Erythroblast (primary cell): ENCODE results near the gene GALNT18.

ENCODE experiments used
- GATA1 ChIP-seq: IDR thresholded peaks from 2 replicates; pipeline ENCODE4 v1.6.1; 2011; ENCODE audit warnings: low read depth, mild to moderate bottlenecking, control low read depth, low read length, moderate library complexity
- POLR2A ChIP-seq: IDR thresholded peaks from 2 replicates; pipeline ENCODE4 v1.6.1; 2011; ENCODE audit warnings: mild to moderate bottlenecking, low read length

DNA sequence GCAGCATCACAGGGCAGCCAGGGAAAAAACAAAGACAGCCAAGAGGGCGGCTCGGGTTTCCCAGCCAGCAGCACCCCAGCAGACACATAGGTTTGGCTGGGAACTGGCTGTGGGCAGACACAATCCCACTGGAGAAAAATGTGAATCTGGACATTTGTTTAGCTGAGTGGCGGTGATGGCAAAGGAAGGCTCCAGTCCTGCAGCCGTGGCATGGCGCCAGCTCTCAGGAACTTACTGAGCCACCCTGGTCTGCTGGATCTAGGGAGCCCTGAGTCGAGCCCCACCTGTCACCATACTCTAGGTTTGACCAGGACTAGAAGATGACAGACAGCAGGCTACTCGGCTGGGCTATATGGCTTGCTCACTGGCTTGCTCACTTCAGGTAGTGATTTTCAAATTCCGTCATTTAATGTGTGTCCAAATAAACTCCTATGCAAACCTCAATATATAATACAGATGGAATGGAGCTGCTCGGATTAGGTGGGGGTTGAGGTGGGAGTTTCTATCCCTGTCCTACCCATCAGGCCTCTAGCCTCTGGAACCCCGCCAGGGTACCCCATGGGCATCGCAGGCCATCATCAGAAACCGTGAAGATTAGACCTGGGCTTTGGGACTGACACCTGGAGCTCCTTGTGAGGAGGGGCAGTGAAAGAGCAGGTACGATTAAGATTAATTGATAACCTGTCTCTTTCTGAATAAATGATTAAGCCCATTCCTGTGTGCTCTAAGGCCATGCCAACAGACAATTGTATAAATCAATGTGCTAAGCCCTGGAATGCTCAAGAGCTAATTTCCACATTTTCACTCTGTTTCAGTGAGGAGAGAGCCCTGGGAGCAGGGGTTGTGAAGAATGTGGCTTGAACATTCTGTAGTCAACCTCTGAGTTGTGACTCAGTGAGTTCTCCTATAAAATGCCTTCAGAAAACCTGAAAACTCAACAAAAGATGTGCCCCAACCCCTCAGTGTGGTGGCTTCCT is 42.5 kb downstream of the GALNT18 start:
- no peak for TF ChIP-seq POLR2A
- TF ChIP-seq GATA1 = no peak
